ENCODE results near the gene RCL1. TPM values are rescaled to one million over a fixed set of nuclear protein-coding genes. Genes with fewer than 3 reads are reported as not detected.

RCL1 gene
- total RNA-seq, 4 donors from 2014 or later, result 21.3 to 49.7 (median 37.7) TPM

DNA sequence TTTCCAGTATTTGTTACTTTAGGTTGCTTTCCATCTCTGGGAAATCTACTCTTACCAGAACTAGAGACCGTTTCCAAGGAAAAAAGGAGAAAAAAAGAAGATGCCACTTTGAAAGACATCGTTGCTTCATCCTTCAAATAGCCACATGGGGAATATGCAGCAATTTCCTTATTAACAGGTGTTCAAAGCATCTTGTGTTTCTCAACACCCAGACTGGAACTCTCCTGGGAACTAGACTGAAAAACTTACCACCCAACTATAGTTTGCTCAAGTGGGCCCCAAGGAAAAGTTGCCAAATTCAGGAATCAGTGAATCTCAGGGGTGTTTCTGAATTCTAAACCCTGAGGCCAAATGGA lies 112.4 kb downstream of the RCL1 start:
- DNase-seq, result no peak
- TF ChIP-seq POLR2A (IDR thresholded peaks at IDR 0.05), result no peak
- TF ChIP-seq, protein P1, sequence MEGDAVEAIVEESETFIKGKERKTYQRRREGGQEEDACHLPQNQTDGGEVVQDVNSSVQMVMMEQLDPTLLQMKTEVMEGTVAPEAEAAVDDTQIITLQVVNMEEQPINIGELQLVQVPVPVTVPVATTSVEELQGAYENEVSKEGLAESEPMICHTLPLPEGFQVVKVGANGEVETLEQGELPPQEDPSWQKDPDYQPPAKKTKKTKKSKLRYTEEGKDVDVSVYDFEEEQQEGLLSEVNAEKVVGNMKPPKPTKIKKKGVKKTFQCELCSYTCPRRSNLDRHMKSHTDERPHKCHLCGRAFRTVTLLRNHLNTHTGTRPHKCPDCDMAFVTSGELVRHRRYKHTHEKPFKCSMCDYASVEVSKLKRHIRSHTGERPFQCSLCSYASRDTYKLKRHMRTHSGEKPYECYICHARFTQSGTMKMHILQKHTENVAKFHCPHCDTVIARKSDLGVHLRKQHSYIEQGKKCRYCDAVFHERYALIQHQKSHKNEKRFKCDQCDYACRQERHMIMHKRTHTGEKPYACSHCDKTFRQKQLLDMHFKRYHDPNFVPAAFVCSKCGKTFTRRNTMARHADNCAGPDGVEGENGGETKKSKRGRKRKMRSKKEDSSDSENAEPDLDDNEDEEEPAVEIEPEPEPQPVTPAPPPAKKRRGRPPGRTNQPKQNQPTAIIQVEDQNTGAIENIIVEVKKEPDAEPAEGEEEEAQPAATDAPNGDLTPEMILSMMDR (IDR thresholded peaks at IDR 0.05), result no peak
- no peaks in the 10 kb centered on the region for H3K36me3 ChIP-seq
- H3K9me3 ChIP-seq, result no peaks in the 10 kb centered on the region
- H3K27me3 ChIP-seq, result no peaks in the 10 kb centered on the region
- no peak overlapping the region for H3K4me3 ChIP-seq
- no peak overlapping the region for H3K27ac ChIP-seq
- intact Hi-C loops (cut with DNase I; ENCODE audit: low total_unique reads), result no loop called here
- H3K4me1 ChIP-seq, result no peaks in the 10 kb centered on the region

Small RNA genes within 50 kb of the gene (microRNA-seq; reads per million reads assigned to microRNA genes)
- gene MIR101-2 (ENCODE audit: borderline microRNAs expressed, borderline replicate concordance), result 231 reads per million, percentile 67 among the genes with 10 or more reads in this experiment

Small RNA genes within 50 kb of the gene (small RNA-seq; reads per million reads assigned to genes)
- gene AL158147.1, result not detected
- gene MIR101-2, result not detected

Other genes starting within 250 kb of the RCL1 start
- gene PLPP6, start 130.7 kb upstream of the RCL1 start, total RNA-seq, result 1 to 10 TPM; 5.6 to 8.3 (median 7.2) TPM
- gene SPATA6L, start 126.5 kb upstream of the RCL1 start, total RNA-seq, result 10 to 100 TPM in 1 of 4 donors, 1 to 10 TPM in 2, under 1 TPM in 1; 0.51 to 13.6 (median 6.5) TPM
- gene CDC37L1, start 113.4 kb upstream of the RCL1 start, total RNA-seq, result 10 to 100 TPM; 21.1 to 50.5 (median 34.0) TPM
- 100 to 1,000 TPM in 1 of 4 donors, 10 to 100 TPM in 3; 57.9 to 129 (median 78.4) TPM for gene AK3, start 51.7 kb upstream of the RCL1 start, total RNA-seq
- gene JAK2, start 192.3 kb downstream of the RCL1 start, total RNA-seq, result 10 to 100 TPM; 12.8 to 47.1 (median 26.5) TPM

Measured in uterus (tissue), 4 donors.